ENCODE measurements around the gene ARHGEF7.

GRCh38 chr13:111076155-111077013, 38.7 kb upstream of the ARHGEF7 start:
- TF ChIP-seq CTCF (IDR thresholded peaks at IDR 0.05; ENCODE audit: low read depth, low read length) (no peak), EZH2phosphoT487 (IDR thresholded peaks at IDR 0.05; ENCODE audit: low read depth) (no peak)

Data from OCI-LY3 (cell line).